Parathyroid adenoma (tissue), 2 donors: ENCODE data around the gene DMD.

ENCODE experiments used
- H2AFZ ChIP-seq: fragments of 300-600 bp; sonication (generic); one replicate; pipeline ENCODE4 v1.7.0; 2017; ENCODE audit warnings: antibody characterized with exemption, mild to moderate bottlenecking
- H3K27ac ChIP-seq: fragments of 300-600 bp; sonication (generic); one replicate; pipeline ENCODE4 v1.7.0; 2017
- H3K27me3 ChIP-seq: fragments of 300-600 bp; sonication (generic); one replicate; pipeline ENCODE4 v1.7.0; 2017; ENCODE audit warnings: low read length; ENCODE audit not compliant: control insufficient read depth, insufficient read depth
- H3K36me3 ChIP-seq: fragments of 300-600 bp; sonication (generic); one replicate; pipeline ENCODE4 v1.7.0; 2017; ENCODE audit warnings: low read length; ENCODE audit not compliant: control insufficient read depth, insufficient read depth
- H3K4me1 ChIP-seq: fragments of 300-600 bp; sonication (generic); one replicate; pipeline ENCODE4 v1.7.0; 2017; ENCODE audit warnings: control low read depth
- H3K4me2 ChIP-seq: fragments of 300-600 bp; sonication (generic); one replicate; pipeline ENCODE4 v1.7.0; 2017; ENCODE audit warnings: low read length
- H3K4me3 ChIP-seq: fragments of 300-600 bp; sonication (generic); one replicate; pipeline ENCODE4 v1.7.0; 2017; ENCODE audit warnings: low read depth, low read length
- H3K79me2 ChIP-seq: fragments of 300-600 bp; sonication (generic); one replicate; pipeline ENCODE4 v1.7.0; 2017; ENCODE audit warnings: control low read depth
- H3K9ac ChIP-seq: fragments of 300-600 bp; sonication (generic); one replicate; pipeline ENCODE4 v1.7.0; 2017; ENCODE audit warnings: mild to moderate bottlenecking
- H3K9me3 ChIP-seq: fragments of 300-600 bp; sonication (generic); one replicate; pipeline ENCODE4 v1.7.0; 2017; ENCODE audit warnings: low read length; ENCODE audit not compliant: control insufficient read depth
- CTCF ChIP-seq: fragments of 300-600 bp; sonication (generic); IDR thresholded peaks from one replicate; pipeline ENCODE4 v1.7.0; 2017; ENCODE audit warnings: antibody characterized with exemption, mild to moderate bottlenecking
- donor health status: primary hyperparathyroidism.

The DMD gene

GRCh38 chrX:32472364-32472763, 739.0 kb downstream of the DMD start:
- no peak overlapping the region for H2AFZ ChIP-seq
- H3K27ac ChIP-seq = no peak overlapping the region
- H3K79me2 ChIP-seq = no peaks in the 10 kb centered on the region
- no peak for TF ChIP-seq CTCF
- H3K36me3 ChIP-seq = no peaks in the 10 kb centered on the region
- no peak overlapping the region for H3K4me2 ChIP-seq
- no peak overlapping the region for H3K4me3 ChIP-seq
- no peak overlapping the region for H3K9ac ChIP-seq
- no peaks in the 10 kb centered on the region for H3K27me3 ChIP-seq
- no peaks in the 10 kb centered on the region for H3K4me1 ChIP-seq
- H3K9me3 ChIP-seq = no peaks in the 10 kb centered on the region

GRCh38 chrX:32455704-32456103, 755.6 kb downstream of the DMD start:
- Histone ChIP-seq H3K27me3 (no peaks in the 10 kb centered on the region), H3K9ac (no peak overlapping the region), H3K79me2 (no peaks in the 10 kb centered on the region), H3K9me3 (no peaks in the 10 kb centered on the region), H3K4me3 (no peak overlapping the region), H3K4me1 (no peaks in the 10 kb centered on the region), H2AFZ (no peak overlapping the region), H3K27ac (no peak overlapping the region), H3K4me2 (no peak overlapping the region), H3K36me3 (no peaks in the 10 kb centered on the region)
- TF ChIP-seq CTCF = no peak

GRCh38 chrX:32451954-32452695, 759.2 kb downstream of the DMD start:
- Histone ChIP-seq H3K9ac (no peak overlapping the region), H3K27me3 (no peaks in the 10 kb centered on the region), H3K9me3 (no peaks in the 10 kb centered on the region), H2AFZ (no peak overlapping the region), H3K27ac (no peak overlapping the region), H3K79me2 (no peaks in the 10 kb centered on the region), H3K4me1 (no peaks in the 10 kb centered on the region), H3K36me3 (no peaks in the 10 kb centered on the region), H3K4me2 (no peak overlapping the region), H3K4me3 (no peak overlapping the region)
- TF ChIP-seq CTCF = no peak

- TF ChIP-seq CTCF = no peak
- H3K4me1 ChIP-seq = no peaks in the 10 kb centered on the region
- no peaks in the 10 kb centered on the region for H3K9me3 ChIP-seq
- no peak overlapping the region for H2AFZ ChIP-seq
- H3K27me3 ChIP-seq = no peaks in the 10 kb centered on the region
- H3K9ac ChIP-seq = no peak overlapping the region
- no peak overlapping the region for H3K4me3 ChIP-seq
- H3K79me2 ChIP-seq = no peaks in the 10 kb centered on the region
- H3K36me3 ChIP-seq = no peaks in the 10 kb centered on the region
- no peak overlapping the region for H3K4me2 ChIP-seq
- H3K27ac ChIP-seq = no peak overlapping the region
Measured at GRCh38 chrX:32448945-32449344, 762.4 kb downstream of the DMD start.

- Histone ChIP-seq H3K27ac (no peak overlapping the region), H3K27me3 (no peaks in the 10 kb centered on the region), H3K4me2 (no peak overlapping the region), H3K9me3 (no peaks in the 10 kb centered on the region), H3K4me3 (no peak overlapping the region), H3K4me1 (no peaks in the 10 kb centered on the region), H3K36me3 (no peaks in the 10 kb centered on the region), H3K9ac (no peak overlapping the region), H3K79me2 (no peaks in the 10 kb centered on the region), H2AFZ (no peak overlapping the region)
- TF ChIP-seq CTCF = no peak
Measured at GRCh38 chrX:32448320-32448719, 763.0 kb downstream of the DMD start.
